NCI-H345 (cell line): Measurements from ENCODE around the gene MORC3.
"Not testable (repeated sequence)": the region's sequence is repeated elsewhere in the genome, so short reads cannot be mapped to it uniquely, and the experiment has no call there.

ENCODE experiments used
- DNase-seq: peaks from one replicate; lab custom pipeline; 2025; lab: John Stamatoyannopoulos, UW

The MORC3 gene

DNA sequence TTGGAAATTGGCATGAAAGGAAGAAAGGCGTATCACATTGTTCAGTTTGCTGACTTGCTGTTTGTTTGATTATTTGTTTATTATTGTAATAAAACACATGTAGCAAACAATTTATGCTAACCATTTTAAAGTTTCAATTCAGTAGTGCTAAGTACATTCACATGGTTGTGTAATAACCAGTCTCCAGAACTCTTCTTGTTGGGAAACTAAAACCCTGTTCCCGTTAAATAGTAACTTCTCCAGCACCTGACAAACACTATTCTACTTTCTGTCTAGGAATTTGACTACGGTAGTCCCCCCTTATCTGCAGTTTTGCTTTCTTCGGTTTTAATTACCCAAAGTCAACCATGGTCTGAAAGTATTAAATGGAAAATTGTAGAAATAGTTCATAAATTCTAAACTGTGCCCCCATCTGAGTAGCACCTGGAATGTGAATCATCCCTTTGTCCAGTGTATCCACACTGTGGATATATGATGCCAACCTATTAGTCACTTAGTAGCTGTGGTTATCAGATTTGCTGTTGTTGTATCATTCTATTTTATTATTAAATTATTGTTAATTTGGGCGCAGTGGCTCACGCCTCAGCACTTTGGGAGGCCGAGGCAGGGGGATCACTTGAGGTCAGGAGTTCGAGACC lies 5.5 kb downstream of the MORC3 start:
- no peak for DNase-seq

DNA sequence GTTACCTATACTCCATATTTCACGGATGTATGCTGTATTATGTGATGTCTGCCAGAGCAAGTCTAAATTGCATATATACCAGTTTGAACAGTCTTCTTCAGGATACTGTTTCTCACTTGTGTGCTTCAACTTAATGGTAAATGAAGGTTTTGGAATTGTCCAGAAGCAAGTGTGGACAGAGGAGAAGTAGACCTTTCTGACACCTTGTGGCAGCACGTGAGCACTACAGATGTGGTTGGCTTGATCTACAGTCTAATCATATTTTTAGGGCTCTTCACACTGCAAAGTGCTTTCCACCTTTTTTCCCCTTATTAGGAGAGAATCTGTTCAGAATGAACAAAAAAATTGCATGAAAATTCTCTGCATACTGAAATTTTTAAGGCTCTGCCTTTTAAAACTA lies 10.9 kb downstream of the MORC3 start:
- DNase-seq: peak; percentile 17

DNA sequence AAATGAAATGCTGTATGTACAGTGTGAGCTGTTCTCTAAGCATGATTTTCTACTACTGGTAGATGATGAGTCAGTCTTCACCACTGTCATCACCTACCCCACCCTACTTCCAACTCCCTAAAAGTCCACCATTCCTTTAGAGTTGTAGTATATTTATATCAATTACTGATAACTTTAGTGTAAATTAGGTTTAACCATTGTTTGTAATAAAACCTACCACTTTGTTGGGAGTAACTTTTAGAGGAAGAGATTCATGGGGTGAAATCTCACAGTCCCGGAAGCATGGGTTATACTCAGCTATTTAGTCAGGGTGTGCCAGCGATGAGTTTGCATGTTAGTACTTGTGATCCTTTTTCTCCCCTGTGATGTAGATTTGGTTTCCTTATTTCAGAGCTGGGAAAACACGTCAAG lies 17.1 kb downstream of the MORC3 start:
- no peak for DNase-seq

DNA sequence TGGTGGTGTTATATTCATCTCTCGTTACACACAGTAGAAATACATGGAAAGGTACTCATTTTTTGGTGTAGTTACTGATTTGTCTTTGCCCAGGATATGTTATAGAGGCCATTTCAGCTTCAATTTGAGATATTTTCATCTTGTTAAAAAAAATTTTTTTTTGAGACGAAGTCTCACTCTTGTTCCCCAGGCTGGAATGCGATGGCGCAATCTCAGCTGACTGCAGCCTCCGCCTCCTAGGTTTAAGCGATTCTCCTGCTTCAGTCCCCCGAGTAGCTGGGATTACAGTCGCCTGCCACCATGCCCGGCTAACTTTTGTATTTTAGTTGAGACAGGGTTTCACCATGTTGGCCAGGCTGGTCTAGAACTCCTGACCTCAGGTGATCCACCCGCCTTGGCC lies 19.0 kb downstream of the MORC3 start:
- no peak for DNase-seq

DNA sequence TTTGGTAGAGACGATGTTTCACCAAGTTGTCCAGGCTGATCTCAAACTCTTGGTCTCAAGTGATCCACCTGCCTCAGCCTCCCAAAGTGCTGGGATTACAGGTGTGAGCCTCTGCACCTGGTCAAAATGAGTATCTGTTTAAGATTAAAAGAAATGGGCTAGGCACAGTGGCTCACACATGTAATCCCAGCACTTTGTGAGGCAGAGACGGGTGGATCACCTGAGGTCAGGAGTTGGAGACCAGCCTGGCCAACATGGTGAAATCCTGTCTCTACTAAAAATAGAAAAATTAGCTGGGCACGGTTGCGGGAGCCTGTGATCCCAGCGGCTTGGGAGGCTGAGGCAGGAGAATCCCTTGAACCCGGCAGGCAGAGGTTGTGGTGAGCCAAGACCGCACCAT lies 22.6 kb downstream of the MORC3 start:
- DNase-seq: not testable (repeated sequence)

DNA sequence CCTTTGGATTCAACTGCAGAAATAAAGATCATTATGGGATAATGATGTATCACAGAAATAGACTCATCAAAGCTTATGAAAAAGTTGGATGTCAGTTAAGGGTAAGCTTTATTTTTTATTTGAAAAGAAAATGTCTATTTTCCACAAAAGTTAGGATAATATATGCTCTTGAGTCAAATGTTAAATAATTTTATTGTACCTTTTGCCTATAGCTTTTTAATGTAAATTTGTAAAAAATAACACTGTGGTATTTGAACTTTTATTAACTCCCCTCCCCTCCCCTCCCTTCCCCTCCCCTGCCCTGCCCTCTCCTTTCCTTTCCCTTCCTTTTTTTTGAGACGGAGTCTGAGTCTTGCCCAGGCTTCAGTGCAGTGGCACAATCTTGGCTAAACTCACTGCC lies 24.9 kb downstream of the MORC3 start:
- no peak for DNase-seq

DNA sequence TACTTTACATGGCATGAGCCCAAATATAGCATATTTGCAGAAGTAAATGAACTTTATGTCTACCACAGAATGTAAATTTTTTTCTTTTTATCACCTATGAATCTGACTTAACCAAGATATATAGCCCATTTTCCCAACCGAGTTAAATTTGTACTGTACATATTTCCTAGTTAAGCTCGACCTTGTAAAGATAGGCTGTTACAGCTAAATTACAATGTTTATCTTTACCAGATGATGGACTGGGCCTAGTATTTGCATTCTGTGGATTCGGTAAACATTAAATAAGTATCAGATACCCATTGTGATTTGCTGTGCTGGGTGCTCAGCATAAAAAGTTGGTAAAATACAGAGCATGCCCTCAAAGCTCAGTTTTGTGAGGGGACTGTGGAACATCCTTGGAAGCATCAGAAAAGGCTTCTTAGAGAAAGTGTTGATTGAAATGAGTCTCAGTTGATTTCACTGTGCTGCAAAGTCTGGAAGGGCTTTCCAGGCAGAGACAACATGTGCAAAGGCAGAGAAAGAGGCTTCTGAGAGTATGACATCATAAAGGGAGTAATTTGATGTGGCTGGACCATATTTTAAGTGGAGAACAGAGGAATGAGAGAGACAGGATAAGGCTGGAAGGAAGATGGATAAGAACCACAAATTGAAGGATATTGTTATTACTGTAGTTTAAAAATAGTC lies 27.4 kb downstream of the MORC3 start:
- DNase-seq: no peak

DNA sequence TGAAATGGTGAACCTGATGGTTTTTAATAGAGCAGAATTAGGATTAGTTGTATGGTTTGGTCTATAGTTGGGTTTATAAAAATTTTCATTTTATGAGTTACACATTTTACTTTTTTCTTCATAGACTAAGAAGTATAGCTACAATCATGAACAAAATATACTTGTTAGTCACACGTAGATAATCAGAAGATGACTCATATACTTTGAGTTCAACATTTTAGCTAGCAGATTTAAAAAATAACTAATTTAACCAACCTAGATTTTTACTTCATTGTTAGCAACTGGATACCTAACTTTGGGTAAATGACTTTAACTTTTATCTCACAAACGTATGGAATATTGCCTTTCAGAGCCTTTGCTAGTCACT lies 27.9 kb downstream of the MORC3 start:
- DNase-seq: no peak

DNA sequence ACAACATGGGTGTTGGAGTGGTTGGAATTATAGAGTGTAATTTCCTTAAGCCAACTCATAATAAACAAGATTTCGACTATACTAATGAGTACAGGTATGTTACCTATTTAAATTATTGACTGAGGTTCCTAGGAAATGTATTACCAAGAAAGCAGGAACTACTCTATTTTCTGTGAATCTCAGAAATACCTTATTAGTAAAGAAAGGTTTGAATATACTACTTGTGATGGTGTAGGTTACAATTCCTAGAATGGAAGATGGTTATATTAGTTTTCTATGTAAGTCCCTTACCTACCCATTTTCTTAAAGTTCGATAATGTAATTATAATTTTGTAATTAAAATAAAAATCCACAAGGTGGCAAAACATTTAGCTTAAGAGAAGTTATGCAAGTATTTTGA lies 29.3 kb downstream of the MORC3 start:
- no peak for DNase-seq

DNA sequence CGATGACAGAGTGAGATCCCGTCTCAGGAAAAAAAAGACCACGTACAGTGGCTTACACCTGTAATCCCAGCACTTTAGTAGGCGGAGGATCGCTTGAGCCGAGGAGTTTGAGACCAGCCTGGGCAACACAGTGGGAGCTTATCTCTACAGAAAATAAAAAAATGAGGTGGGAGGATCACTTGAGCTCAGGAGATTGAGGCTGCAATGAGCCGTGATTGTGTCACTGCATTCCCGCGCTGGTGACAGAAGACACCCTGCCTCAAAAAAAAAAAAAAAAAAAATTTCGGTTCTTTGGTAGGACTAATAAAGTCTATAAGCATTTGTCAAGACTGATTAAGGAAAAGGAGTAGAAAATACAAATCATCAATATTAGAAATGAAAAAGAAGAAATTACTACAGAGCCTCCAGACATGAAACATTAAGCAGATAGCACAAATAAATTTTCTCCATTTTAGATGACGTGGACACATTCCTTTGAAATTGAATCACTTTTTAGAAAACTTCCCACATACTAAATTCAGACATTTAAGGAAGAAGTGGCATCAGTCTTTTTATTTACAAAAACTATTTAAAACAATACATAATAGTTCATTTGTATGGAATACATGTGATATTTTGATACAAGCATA lies 30.4 kb downstream of the MORC3 start:
- no peak for DNase-seq

DNA sequence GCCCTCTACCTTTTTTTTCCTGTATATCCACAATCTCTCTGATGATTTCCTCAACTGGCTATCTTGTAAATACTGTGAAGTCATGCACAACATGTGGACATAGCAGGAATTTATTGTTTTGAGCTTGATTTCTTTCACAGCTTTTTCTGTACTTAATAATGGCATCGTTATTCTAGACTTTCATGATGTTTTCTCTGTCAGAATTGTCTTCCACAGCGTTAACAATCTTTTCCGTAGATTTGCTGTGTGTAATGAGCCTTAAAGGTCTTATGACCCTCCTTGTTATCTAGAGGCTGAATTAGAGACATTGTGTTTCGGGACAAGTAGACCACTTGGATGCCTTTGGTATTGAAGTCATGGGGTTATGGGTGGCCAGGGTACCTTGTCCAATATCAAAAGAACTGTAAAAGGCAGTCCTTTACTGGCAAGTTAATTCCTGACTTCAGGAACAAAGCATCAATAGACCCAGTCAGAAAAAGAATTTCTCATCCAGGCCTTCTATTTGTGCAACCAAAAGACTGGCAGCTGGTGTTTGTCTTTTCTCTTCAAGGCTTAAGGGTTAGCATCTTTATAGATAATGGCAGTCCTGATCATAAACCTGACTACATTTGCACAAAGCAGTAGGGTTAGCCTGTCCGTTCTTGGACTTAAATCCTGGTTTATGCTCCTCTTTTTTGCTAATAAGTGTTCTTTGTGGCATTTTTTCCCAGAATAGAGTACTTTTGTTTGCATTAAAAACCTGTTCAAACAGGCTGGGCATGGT lies 35.1 kb downstream of the MORC3 start:
- DNase-seq: no peak

DNA sequence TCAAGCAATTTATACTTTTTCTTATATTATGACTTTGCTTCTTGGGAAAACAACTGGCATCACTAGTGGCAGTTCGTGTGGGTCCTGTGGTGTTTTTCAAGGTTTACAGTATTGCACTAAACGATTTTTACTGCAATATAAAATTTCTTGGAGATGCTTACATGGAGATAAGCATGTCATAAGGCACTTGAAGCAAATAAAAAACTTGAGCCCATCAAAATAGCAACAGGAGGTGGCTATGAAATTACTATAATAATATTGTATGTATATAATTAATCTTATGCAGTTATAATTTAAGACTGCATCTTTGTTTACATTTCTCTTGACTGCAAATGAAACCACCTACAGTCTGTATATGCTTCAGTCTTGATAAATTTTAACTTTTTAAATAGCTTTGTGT lies 35.9 kb downstream of the MORC3 start:
- DNase-seq: no peak

DNA sequence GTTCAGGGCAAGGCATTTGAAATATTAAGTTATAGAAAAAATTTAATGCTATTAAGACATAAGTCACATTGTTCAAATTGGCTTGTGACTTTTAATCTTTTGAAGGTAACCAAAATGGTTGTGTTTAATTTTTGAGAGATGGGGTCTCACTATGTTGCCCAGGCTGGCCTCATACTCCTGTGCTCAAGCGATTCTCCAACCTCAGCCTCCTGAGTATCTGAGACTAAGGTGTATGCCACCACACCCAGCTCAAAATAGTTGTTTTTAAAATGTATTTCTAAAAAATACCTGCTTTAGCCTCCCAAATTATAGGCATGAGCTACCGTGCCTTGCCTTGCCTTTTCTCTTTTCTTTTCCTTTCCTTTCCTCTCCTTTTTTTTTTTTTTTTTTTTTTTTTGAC lies 39.2 kb downstream of the MORC3 start:
- DNase-seq: no peak

DNA sequence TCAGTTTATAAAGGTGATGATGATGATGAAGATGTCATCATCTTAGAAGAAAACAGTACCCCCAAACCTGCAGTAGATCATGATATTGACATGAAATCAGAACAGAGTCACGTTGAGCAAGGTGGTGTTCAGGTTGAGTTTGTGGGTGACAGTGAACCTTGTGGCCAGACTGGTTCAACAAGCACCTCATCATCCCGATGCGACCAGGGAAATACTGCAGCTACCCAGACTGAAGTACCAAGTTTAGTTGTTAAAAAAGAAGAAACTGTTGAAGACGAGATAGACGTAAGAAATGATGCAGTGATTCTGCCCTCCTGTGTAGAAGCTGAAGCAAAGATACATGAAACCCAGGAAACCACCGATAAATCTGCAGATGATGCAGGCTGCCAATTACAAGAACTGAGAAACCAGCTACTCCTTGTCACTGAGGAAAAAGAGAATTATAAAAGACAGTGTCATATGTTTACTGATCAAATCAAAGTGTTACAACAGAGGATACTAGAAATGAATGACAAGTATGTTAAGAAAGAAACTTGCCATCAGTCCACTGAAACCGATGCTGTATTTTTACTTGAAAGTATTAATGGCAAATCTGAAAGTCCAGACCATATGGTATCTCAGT lies 49.2 kb downstream of the MORC3 start:
- no peak for DNase-seq

DNA sequence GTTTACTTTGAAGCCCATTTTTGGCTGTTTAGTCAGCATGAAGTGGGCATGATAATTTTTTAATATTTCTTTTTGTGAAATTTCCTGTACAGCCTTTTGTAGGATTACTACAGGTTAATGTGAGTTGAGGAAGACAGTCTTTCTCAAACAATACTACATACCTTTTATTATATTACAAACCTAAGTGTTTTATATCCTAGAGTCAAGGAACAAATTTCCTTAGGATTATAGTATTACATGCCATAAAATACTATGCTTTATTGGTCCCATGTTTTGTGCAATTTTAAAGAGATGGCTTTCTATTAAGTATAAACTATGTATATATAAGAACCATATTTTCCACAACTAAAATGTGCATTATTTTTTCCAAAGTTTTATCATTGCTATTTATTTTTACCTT lies 56.0 kb downstream of the MORC3 start:
- no peak for DNase-seq

DNA sequence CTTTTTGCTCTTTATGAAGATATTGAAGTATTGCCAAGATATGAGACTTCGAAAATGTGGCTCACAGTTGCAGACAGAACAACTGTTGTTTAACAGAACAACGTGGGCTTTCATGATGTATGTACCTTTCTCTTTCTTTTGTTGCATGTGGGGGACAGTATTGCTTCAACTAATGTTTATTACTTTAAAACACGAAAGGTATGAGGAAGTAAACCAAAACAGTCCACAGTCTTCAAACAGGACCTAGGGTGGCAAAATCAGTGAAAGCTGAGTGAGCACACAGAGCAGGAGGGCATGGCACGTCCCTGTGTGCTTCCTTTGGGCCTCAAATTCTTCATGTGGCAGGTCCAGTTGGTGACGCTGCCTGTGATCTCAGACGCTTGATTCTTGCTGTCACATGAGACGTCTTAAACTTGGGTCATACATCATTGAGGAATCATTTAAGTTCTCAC lies 57.4 kb downstream of the MORC3 start:
- DNase-seq: no peak

DNA sequence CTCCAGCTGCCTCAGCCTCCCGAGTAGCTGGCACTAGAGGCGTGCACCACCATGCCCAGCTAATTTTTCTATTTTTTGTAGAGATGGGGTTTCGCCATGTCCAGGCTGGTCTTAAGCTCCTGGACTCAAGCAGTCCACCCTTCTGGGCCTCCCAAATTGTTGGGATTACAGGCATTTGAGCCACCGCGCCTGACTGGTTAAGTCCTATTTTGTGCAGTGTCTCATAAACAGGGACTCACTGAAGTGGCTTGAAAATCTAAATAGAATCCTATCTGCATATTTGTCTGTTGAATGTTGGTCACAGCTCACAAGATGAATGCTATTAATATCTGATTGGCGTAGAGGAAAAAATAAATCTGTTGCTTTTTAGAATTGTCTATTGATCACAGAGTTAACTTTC lies 59.3 kb downstream of the MORC3 start:
- no peak for DNase-seq

DNA sequence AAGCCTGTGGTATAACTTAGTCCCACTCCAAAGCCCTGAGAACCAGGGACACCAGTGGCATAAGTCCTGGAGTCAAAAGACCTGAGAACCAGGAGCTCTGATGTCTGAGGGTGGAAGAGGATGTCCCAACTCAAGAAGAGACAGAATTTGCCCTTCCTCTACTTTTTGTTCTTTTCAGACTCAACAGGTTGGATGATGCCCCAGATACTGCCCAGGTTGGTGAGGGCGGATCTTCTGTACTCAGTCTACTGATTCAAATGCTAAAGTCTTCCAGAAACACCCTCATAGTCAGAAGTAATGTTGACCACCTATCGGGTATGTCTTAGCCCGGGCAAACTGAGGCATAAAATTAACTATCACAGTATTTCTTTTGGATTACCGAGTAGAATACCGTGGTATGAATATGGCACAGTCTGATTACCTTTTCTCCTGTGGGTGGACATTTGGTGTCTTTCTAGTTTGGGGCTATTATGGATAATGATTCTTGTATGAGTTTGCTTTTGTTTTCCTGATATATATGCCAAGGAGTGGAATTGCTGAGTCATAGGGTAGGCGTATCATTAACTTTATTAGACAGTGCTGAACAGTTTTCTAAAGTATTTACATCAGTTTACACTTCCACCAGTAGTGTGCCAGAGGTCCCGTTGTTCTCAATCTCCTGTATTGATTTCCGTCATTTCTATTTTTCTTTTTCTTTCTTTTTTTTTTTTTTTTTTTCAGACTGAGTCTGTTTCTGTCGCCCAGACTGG lies 62.0 kb downstream of the MORC3 start:
- no peak for DNase-seq

DNA sequence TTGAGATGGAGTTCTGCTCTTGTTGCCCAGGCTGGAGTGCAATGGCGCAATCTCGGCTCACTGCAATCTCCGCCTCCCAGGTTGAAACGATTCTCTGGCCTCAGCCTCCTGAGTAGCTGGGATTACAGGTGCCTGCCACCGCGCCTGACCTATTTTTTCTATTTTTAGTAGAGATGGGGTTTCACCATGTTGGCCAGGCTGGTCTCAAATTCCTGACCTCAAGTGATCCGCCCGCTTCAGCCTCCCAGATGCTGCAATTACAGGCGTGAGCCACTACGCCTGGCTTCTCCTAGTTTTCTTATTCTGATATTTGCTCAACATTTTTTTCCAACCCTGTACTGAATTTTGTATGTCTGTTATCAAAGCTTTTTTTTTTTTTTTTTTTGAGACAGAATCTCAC lies 62.7 kb downstream of the MORC3 start:
- DNase-seq: not testable (repeated sequence)

DNA sequence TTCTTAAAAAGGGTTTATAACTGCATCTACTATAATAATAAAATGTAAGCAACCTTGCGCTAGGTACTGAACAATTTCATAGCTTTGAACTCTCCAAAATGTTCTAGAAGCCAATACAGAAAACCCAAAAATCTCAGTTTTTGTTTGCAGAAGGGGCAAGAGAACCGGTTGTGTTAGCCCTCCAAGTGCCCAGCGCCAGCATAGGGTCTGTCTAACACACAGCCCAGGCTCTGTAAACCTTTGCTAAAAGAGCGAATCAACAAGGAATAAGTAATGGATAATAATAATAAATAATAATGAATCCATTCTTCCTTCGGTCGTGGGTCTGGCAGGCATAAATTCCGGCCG lies 64.9 kb downstream of the MORC3 start:
- no peak for DNase-seq

DNA sequence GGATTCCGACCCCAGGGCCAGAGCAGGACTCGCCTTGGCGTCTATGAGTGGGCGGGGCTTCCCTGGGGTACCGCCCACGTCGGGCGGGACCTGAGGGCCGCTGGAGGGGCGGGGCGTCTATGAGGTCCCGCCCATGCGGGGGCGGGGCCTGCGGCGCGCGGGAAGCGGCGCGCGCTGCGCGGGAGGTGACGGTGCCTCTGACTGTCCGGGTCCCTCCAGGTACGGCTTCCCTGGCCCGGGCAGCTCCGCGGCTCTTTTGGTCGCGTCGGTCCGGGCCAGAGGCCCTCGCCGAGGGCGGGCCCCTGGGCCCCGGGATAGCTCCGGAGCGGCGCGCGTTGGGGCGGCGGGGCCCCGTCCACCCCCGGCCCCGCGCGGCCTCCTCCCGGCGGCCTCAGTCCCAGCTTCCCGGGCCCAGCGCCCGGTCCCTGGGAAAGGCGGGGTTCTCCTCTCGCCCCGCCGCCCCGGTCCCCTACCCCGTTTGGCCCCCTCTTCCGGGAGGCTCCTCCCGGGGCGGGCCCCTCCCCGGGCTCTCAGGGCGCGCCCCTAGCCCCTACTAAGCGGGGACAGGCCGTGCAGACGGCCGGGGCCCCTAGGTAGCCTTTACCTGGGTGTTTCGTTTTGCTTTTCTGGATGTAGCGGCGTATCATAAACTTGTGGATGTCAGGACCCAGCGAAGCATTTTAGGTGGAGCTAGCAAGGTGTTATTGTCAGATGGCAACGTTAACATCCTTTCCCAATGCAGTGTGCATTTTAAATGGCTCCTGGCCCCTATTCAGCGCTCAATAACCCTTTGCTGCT lies 65.4 kb downstream of the MORC3 start, which contains the start of gene CHAF1B:
Gene CHAF1B (plus strand): TSS at position 160 of the 798 bp plus-strand sequence. CDS start 745 bp downstream, outside the sequence.
- peak; percentile 89 for DNase-seq
